MV-4-11 (cell line): ENCODE measurements around the gene ANKRD37.

Source experiments
- DNase-seq: peaks from one replicate; lab custom pipeline; 2025; lab: John Stamatoyannopoulos, UW

ANKRD37 gene

DNA sequence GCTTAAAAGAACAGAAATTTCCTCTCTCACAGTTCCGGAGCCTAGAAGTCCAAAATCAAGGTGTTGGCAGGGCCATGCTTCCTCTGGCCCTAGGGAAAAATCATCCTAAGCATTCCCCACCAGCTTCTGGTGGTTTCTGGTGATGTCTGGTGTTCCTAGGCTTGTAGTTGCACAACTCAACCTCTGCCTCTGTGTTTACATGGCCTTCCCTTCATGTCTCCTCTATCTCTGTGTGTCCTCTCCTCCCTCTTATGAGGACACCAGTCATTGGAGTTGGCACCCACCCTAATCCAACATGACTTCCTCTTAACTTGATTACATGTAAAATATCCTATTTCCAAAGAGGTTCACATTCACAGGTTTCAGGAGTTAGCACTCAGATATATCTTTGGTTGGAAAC, 16.3 kb upstream of the ANKRD37 start:
- no peak for DNase-seq

- no peak for DNase-seq
These were observed 15.1 kb upstream of the ANKRD37 start for GRCh38 chr4:185381288-185382196.

DNA sequence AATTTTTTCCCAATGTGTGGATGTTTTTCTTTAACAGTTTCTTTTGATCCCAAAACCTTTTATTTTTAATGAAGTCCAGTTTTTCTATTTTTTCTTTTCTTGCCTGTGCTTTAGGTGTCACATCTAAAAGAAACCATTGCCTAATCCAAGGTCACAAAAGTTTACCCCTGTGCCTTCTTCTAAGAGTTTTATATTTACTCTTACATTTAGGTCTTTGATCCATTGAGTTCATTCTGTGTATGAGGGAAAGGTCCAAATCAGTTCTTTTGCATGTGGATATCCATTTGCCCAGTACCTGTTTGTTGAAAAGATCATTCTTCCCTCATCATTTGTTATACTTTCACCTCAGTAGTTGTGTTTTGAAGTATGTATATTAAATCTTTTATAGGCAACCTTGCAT, 13.9 kb upstream of the ANKRD37 start:
- DNase-seq: no peak

DNA sequence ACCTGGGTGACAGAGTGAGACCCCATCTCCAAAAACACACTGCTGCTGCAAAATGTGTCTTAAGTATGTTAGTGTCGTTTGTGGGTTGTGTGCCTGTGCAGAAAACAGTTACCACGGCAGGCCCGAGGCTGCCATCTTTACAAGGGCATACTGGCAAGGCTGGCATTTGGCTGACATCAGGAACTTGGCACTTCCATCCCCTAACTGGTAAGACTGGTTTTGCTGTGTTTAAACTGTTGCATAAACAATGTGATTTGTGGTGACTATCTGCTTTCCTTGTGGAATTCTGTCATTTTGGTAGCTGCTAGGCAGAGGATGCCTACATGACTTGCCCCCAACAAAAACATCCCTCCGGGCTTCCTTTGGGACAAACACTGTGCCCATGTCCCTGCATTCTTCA, 13.2 kb upstream of the ANKRD37 start:
- DNase-seq: no peak

DNA sequence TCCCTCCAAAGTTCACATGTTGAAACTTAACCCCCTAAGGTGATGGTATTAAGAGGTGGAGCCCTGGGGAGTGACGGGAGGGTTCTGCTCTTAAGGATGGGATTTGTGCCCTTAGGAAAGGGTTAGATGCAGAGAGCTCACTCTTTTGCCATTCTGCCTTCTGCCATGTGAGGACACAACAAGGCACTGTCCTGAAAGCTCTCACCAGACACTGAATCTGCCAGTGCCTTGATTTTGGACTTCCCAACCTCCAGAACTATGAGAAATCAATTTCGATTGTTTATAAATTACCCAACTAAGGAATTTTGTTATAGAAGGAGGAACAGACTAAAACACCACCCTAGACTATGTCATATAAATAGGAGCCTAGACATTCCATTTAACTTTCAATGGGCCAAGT, 12.6 kb upstream of the ANKRD37 start:
- DNase-seq: no peak

DNA sequence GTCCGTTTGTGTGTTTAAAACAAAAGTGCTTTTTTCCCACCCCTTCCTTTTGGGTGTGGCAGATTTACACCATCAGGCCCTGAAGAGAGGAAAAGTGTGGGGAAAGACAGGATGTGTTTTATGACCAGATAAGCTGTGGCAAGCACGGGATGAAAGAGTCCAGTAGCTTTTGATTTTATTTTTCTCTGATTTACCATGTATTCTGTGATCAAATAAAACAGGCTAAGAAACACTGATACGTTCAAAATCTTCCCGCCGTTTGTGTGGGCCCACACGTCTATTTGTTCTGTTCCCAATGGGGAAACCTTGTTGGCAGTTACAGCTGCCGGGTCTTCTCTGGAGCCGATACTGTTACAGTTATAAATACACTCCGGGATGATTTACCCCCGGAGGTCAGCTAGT, 11.7 kb upstream of the ANKRD37 start:
- no peak for DNase-seq

- no peak for DNase-seq
These were observed 8.7 kb upstream of the ANKRD37 start for GRCh38 chr4:185387957-185388356.

DNA sequence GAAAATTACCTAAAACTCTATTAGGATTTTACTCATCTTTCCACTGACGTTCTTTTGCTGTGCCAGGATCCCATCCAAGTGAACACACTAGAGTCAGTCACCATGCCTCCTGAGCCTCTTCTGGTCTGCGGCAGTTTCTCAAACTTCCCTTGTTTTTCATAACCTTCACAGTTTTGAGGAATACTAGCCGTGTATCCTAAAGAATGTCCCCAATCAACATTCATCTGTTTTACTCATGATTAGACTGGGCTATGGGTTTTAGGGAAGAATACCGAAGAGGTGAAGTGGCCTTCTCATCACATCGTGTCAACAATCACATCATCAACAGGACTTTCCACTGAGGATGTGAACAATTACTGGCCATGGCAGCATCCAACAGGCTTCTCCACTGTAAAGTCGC, 5.7 kb upstream of the ANKRD37 start:
- DNase-seq: no peak

- no peak for DNase-seq
These were observed 4.5 kb upstream of the ANKRD37 start for GRCh38 chr4:185392156-185392555.

DNA sequence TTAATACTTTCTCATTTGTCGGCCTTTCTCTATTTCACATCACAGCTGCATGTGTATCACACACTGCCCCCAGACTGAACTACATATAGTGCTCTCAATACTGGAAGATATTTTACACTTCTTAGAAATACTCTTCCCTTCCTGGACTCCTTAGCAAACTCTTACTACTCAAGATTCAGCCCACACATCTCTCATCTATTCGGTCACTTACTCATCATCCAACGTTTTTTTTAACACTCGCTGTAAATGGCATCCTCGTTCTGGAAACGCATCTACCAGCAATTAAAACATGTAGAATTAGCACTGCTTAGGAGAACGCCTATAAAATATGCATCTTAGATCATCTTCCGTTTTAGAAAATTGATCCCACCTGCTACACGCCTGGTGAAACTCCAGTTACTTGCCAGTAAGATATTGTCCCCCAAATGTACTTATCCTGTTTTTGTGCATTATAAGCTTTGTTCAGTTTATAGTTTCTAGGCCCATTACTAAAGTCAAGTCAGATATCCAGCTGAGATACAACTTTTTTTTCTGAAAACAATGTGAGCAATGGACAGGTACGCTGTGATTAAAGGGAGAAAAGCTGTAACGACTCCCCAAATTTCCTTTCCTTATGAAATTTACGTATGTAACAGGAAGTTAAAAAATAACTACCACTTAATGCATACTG, 1.9 kb upstream of the ANKRD37 start:
- no peak for DNase-seq

DNA sequence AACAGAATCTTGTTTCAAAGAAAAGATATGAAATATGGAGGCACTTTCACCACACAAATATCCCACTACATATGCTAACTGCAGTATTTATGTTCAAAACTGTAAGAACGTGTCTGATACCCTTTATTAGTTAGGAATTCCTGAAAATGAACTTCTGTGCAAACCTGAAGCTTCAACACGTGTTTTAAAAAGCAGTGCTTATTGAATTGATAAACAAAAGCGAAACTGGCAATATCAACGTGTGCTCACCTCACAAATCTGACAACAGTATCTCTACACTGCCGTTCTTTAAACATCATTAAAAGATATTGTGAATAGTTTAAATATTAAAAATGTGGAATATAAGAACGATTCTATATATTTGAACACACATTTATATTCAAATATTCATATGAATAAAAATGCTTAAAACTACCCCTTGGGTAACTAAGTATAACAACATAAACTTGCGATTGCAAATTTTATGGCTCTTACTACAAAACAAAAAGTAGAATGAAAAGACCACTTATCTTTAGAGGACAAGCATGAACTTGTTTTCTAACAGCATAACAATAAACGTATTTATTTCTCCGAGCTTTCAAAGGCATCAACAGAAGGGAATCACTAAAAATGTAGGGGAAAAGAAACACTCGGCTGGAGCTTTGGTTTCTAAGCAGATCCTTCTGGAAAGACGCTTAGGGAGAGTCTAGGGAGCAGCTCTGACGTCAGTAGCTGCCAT, 1.2 kb upstream of the ANKRD37 start, which contains the start of gene LRP2BP:
TSS of gene LRP2BP (minus strand) at position 687 of the 718 bp plus-strand sequence. CDS start 17,738 bp downstream, outside the sequence.
- no peak for DNase-seq

DNA sequence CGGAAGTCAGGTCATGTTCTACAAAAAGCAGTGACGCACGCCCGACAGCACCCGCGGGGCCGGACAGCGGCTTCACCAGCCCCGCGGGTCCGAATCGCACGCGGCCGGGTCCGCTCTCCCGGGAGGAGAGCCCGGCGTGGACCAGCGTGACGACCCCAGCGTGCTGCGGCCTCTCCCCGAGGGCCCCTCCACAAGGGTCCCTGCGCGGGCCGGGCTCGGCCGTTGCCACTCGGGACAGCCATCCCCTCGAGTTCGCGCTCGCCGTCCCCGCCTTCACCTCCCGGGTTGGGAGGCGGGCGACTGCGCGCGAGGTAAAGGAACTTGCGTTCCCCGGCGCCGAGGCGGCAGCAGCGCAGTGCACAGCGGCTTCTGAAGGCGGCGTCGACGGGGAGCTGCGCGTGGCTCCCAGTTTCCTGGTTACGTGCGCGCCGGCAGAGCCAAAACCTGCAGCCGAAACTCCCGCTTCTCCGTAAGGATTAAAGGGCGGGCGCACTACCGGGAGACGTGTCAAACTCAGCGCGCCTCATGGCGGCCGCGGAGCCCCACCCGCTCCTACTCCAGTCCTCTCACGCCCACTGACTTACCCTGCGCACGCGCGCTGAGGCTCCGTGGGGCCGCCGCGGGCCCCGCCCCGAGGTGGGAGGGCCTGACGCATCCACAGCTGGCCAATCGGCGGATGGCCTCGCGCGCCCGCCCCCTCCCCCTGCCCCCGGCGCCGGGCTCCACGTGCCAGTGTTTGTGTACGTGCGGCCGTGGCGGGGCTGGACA, 501 bp upstream of the ANKRD37 start:
- peak; percentile 92 for DNase-seq

GRCh38 chr4:185398618-185399017, 2.0 kb downstream of the ANKRD37 start:
- DNase-seq: peak; percentile 56

DNA sequence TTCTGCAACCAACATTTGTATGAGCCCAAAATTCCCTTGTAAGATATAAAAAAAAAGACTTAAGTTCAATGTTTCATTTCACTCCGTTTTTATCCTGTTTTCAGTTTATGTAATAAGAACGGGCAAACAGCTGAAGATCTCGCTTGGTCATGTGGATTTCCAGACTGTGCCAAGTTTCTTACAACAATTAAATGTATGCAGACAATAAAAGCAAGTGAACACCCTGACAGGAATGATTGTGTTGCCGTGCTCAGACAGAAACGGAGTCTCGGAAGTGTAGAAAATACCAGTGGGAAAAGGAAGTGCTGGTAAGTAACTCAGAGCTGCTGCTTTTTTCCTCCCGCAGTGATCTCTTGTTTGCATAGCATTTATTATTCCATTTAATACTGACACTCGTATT, 2.8 kb downstream of the ANKRD37 start:
- DNase-seq: no peak

DNA sequence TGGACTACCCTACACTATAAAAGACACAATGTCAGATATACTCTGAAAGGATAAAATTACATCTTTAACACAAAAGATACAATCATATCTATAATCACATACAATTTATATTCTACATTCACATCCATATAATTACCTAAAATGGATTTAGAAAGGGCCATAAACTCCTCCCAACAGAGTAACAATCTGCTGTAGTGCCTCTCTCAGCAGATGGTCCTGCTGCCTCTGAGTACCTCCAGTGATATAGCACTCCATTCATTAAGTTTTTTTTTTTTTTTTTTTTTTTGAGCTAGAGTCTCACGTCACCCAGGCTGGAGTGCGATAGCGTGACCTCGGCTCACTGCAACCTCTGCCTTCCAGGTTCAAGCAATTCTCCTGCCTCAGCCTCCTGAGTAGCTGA, 7.4 kb downstream of the ANKRD37 start:
- DNase-seq: no peak

DNA sequence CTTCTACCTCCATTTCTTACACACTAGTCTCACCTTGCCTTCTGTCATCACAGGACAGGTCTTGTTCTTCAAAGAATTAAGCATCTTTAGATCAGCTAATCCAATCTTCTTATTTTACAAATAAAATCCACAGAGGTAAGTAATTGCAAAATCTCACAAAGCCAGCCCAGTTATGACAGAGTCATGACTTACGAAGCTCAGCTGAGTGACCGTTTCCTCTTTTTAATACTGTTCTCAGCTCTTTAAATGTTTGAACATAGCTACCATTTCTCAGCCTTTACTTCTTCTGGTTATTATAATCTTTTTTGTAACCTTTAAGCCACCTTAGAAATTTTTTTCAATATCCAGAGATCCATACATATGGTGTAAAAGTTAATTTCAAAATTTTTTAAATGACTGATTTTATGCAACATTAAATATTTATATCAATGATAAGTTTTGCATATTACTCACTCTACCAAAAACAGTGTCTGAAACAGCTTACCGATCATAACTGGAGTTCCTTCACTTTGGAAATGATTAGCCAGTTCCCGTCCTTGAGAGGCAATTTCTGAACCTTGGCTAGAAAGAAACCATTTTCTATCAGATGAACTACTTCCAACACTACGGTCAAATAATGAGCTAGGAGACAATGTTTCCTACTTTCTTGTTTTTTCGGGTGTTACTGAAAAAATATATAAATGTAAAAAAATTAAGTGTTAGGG, 8.8 kb downstream of the ANKRD37 start:
- peak; percentile 75 for DNase-seq

GRCh38 chr4:185408432-185408831, 11.8 kb downstream of the ANKRD37 start:
- DNase-seq: no peak

GRCh38 chr4:185411849-185412248, 15.2 kb downstream of the ANKRD37 start:
- no peak for DNase-seq

- no peak for DNase-seq
These were observed 15.8 kb downstream of the ANKRD37 start for GRCh38 chr4:185412412-185412811.

- DNase-seq: no peak
These were observed 20.3 kb downstream of the ANKRD37 start for GRCh38 chr4:185416955-185417354.
